ENCODE results near the gene NDUFS3.
"Not testable (repeated sequence)": the region's sequence is repeated elsewhere in the genome, so short reads cannot be mapped to it uniquely, and the experiment has no call there.

Gene NDUFS3

GRCh38 chr11:47536915-47537314, 42.0 kb upstream of the NDUFS3 start:
- Histone ChIP-seq H3K9ac (no peak overlapping the region), H3K36me3 (peaks cover 10 to 57% (median 39%) of the 10 kb centered on the region in 11 experiments; a peak in 20 of 22 replicates), H3K4me3 (no peak overlapping the region), H3K4me1 (peaks cover 77 to 99% (median 87%) of the 10 kb centered on the region in 10 experiments), H3K27me3 (no peaks in the 10 kb centered on the region), H3K27ac (peak overlapping the region in 3 of 11 experiments; percentile 0 to 35 (median 15); a peak in 2 of 22 replicates), H4K20me1 (peaks cover 92 to 100% (median 100%) of the 10 kb centered on the region in 11 experiments), H3K9me3 (replicated peaks in 1 of 11) (0 out of 22 replicates have a peak, but pooled peaks cover 0 to 3% (median 0%) of the 10 kb centered on the region in 11 experiments), H3K4me2 (peak overlapping the region in 7 of 11 experiments; percentile 3 to 76 (median 50); a peak in 11 of 22 replicates)
- no peak for TF ChIP-seq Cebpa-rat (IDR thresholded peaks at IDR 0.05)

DNA sequence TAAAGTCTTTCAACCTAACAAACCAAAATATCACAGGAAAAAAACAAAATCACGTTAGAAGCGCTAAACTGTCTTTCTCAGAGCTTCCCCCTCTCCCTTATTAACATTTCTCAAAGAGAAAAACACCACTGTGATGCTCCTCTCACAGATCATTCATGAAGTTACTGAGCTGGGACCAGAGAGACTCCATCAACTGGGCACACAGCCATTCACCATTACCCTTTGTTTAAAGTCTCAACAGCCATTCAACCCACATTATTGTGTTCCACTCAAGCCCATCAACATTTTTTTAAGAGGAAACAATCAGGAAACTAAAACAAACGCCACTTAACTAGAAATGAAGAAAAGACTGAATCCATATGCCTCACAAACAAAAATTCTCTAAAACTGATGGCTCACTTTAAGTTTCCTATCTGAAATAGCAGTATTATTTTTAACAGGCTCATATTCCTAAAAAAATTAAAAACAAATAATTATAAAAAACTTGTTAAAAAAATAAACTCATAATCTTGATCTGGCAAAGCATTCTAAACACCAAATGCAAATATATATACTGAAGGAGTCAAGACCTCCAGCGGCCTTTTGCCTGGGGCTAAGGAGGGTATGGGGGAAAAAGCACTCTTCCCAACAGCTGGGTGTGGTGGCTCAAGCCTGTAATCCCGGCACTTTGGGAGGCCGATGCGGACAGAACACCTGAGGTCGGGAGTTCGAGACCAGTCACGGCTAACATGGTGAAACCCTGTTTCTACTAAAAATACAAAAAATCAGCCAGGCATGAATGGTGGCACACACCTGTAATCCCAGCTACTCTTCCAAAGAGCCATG, 39.9 kb upstream of the NDUFS3 start:
- Histone ChIP-seq H3K4me1 (peaks cover 67 to 98% (median 72%) of the 10 kb centered on the region in 10 experiments), H4K20me1 (peaks cover 94 to 100% (median 100%) of the 10 kb centered on the region in 11 experiments), H3K27ac (peak overlapping the region in 4 of 11 experiments; percentile 6 to 38 (median 24); a peak in 4 of 22 replicates), H3K4me3 (no peak overlapping the region), H3K4me2 (peak overlapping the region; percentile 14 to 61 (median 35); a peak in 18 of 22 replicates), H3K9ac (peak overlapping the region in 1 of 11 experiments; percentile 42; a peak in 1 of 22 replicates), H3K27me3 (no peaks in the 10 kb centered on the region), H3K9me3 (replicated peaks in 1 of 11) (0 out of 22 replicates have a peak, but pooled peaks cover 0 to 3% (median 0%) of the 10 kb centered on the region in 11 experiments), H3K36me3 (peaks cover 18 to 63% (median 50%) of the 10 kb centered on the region in 11 experiments; a peak in 20 of 22 replicates)
- no peak for TF ChIP-seq Cebpa-rat (IDR thresholded peaks at IDR 0.05)

- Histone ChIP-seq H3K27me3 (no peaks in the 10 kb centered on the region), H3K4me3 (no peak overlapping the region), H3K4me1 (peaks cover 60 to 98% (median 67%) of the 10 kb centered on the region in 10 experiments), H3K9ac (no peak overlapping the region), H3K4me2 (peak overlapping the region; percentile 14 to 61 (median 35); a peak in 20 of 22 replicates), H3K9me3 (replicated peaks in 1 of 11) (0 out of 22 replicates have a peak, but pooled peaks cover 0 to 3% (median 0%) of the 10 kb centered on the region in 11 experiments), H4K20me1 (peaks cover 98 to 100% (median 100%) of the 10 kb centered on the region in 11 experiments), H3K27ac (no peak overlapping the region; a peak in 1 of 22 replicates), H3K36me3 (peaks cover 18 to 69% (median 48%) of the 10 kb centered on the region in 11 experiments; a peak in 20 of 22 replicates)
- no peak for TF ChIP-seq Cebpa-rat (IDR thresholded peaks at IDR 0.05)
Observed at GRCh38 chr11:47539681-47540039, 39.2 kb upstream of the NDUFS3 start.

DNA sequence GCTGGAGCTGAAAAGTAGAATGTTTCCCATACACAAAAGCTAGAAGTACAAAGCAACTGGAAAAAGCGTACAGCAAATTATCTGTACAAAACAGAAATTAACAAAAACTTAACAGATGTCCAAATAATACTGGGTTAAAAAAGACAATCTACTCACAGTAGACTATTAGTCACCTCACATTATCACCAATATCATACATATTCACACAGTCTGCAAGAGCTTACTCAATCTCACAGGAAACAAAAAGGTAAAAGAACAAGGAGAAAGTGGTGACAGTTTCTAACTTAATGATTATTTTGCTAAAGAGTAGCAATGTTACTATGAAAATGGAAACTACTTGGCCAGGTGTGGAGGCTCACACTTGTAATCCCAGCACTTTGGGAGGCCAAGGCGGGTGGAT, 37.8 kb upstream of the NDUFS3 start:
- H3K4me1 ChIP-seq: peaks cover 46 to 92% (median 54%) of the 10 kb centered on the region in 10 experiments
- H3K27ac ChIP-seq: peak overlapping the region in 3 of 11 experiments; percentile 6 to 41 (median 7); a peak in 4 of 22 replicates
- no peak for TF ChIP-seq Cebpa-rat (IDR thresholded peaks at IDR 0.05)
- H3K4me2 ChIP-seq: peak overlapping the region in 10 of 11 experiments; percentile 14 to 61 (median 32); a peak in 16 of 22 replicates
- H3K36me3 ChIP-seq: peaks cover 14 to 72% (median 44%) of the 10 kb centered on the region in 11 experiments; a peak in 21 of 22 replicates
- H3K4me3 ChIP-seq: no peak overlapping the region
- 0 out of 22 replicates have a peak, but pooled peaks cover 0 to 3% (median 0%) of the 10 kb centered on the region in 11 experiments for H3K9me3 ChIP-seq (replicated peaks in 1 of 11)
- no peaks in the 10 kb centered on the region for H3K27me3 ChIP-seq
- peaks cover 97 to 99% (median 99%) of the 10 kb centered on the region in 11 experiments for H4K20me1 ChIP-seq
- peak overlapping the region in 2 of 11 experiments; percentile 2 to 47; a peak in 3 of 22 replicates for H3K9ac ChIP-seq

DNA sequence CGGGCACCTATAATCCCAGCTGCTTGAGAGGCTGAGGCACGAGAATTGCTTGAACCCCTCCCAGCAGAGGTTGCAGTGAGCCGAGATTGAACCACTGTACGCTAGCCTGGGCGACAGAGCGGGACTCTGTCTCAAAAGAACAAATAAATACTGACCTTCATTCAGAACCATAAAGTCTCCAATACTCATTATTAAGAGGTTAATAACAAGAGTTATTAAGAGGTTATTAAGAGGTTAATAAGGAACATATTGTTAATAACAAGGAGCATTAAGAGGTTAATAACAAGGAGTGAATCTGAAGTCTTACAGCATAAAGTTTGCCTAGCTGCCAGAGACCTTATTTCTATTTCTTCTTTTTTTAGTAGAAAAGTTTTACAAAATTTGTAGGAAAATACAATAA, 33.6 kb upstream of the NDUFS3 start:
- no peak overlapping the region for H3K27ac ChIP-seq
- H3K4me2 ChIP-seq: 0 out of 22 replicates have a peak overlapping the region, but pooled peaks of 1 of the 11 experiments have one; percentile 1
- no peak for TF ChIP-seq Cebpa-rat (IDR thresholded peaks at IDR 0.05)
- H3K4me3 ChIP-seq: no peak overlapping the region
- peaks cover 17 to 83% (median 65%) of the 10 kb centered on the region in 11 experiments; a peak in 21 of 22 replicates for H3K36me3 ChIP-seq
- peaks cover 28 to 85% (median 43%) of the 10 kb centered on the region in 10 experiments for H3K4me1 ChIP-seq
- H4K20me1 ChIP-seq: peaks cover 94 to 99% (median 98%) of the 10 kb centered on the region in 11 experiments
- no peaks in the 10 kb centered on the region for H3K27me3 ChIP-seq
- H3K9ac ChIP-seq: no peak overlapping the region
- no peaks in the 10 kb centered on the region; a peak in 1 of 22 replicates for H3K9me3 ChIP-seq (replicated peaks in 1 of 11)

- not testable (repeated sequence) for H3K27me3 ChIP-seq; H3K4me3 ChIP-seq; H3K9me3 ChIP-seq (replicated peaks in 1 of 11); H3K9ac ChIP-seq; H3K4me2 ChIP-seq; H3K27ac ChIP-seq
- H3K4me1 ChIP-seq: peaks cover 28 to 85% (median 43%) of the 10 kb centered on the region in 10 experiments
- peaks cover 19 to 82% (median 69%) of the 10 kb centered on the region in 11 experiments; a peak in 21 of 22 replicates for H3K36me3 ChIP-seq
- H4K20me1 ChIP-seq: peaks cover 94 to 99% (median 98%) of the 10 kb centered on the region in 11 experiments
Observed at GRCh38 chr11:47546274-47546673, 32.6 kb upstream of the NDUFS3 start.

DNA sequence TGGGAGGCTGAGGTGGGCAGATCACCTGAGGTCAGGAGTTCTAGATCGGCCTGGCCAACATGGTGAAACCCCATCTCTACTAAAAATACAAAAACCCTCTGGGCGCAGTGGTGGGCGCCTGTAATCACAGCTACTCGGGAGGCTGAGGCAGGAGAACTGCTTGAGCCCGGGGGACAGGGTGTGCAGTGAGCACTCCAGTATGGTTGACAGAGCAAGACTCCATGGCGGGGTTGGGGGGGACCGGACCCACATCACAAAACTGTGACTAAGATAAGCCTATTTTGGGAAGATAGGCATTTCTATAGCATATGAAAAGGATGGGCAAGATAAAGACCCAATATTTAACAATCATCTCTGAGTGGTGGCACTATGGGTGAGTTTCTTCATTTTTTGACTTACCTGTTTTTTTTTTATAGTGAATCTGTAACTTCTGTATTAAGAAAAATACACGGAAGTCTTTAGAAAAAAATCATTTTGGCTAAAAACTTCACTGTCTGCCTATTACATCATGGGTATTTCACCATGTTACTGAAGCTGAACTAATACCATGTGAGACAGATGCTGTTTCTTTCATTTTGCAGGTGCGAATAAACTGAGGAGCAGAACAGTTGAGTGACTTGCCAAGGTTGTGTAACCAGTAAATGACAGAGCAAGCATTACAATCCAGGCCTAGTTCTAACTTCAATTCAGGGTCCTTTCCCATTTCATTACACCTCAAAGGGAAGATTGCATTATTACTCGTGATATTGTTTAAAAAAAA, 28.4 kb upstream of the NDUFS3 start:
- H3K27me3 ChIP-seq: no peaks in the 10 kb centered on the region
- no peaks in the 10 kb centered on the region; a peak in 1 of 22 replicates for H3K9me3 ChIP-seq (replicated peaks in 1 of 11)
- peak overlapping the region in 3 of 11 experiments; percentile 10 to 96 (median 14); a peak in 5 of 22 replicates for H3K9ac ChIP-seq
- H3K27ac ChIP-seq: peak overlapping the region in 3 of 11 experiments; percentile 94 to 98 (median 95); a peak in 6 of 22 replicates
- peak overlapping the region; percentile 77 to 98 (median 92) for H3K4me2 ChIP-seq
- peaks cover 57 to 69% (median 62%) of the 10 kb centered on the region in 11 experiments for H4K20me1 ChIP-seq
- no peak; a peak in 1 of 22 replicates for TF ChIP-seq Cebpa-rat (IDR thresholded peaks at IDR 0.05)
- H3K4me3 ChIP-seq: peak overlapping the region; percentile 85 to 97 (median 92); a peak in 17 of 20 replicates
- peaks cover 38 to 65% (median 52%) of the 10 kb centered on the region in 10 experiments for H3K4me1 ChIP-seq
- H3K36me3 ChIP-seq: peaks cover 9 to 54% (median 47%) of the 10 kb centered on the region in 11 experiments; a peak in 20 of 22 replicates

DNA sequence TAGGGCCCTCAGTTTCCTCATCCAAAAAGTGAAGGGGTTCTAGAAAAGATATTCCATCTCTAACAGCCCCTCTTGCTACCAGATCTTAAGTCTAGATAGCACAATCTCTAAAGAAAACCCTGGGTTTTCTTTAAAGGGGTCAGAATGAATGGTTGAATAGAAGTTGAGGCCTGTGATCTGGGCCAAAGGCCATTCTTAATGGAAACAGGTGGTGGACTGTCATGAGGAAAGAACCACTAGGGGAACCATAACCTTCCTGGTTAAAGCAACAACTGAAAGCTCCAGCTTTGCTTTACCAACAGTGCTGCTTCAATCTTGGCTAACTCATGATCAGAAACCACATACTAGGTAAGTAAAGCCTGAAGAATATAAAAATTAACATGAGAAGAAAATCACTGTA, 27.8 kb upstream of the NDUFS3 start:
- peak overlapping the region; percentile 85 to 98 (median 93); a peak in 20 of 22 replicates for H3K27ac ChIP-seq
- peak overlapping the region; percentile 85 to 97 (median 92); a peak in 19 of 20 replicates for H3K4me3 ChIP-seq
- peak overlapping the region; percentile 92 to 98 (median 96); a peak in 18 of 22 replicates for H3K9ac ChIP-seq

More for the DNA sequence above, 27.8 kb upstream of the NDUFS3 start:
- H3K9me3 ChIP-seq (replicated peaks in 1 of 11): no peaks in the 10 kb centered on the region; a peak in 1 of 22 replicates
- TF ChIP-seq Cebpa-rat (IDR thresholded peaks at IDR 0.05): no peak
- H4K20me1 ChIP-seq: peaks cover 54 to 64% (median 58%) of the 10 kb centered on the region in 11 experiments
- H3K4me1 ChIP-seq: peaks cover 38 to 65% (median 52%) of the 10 kb centered on the region in 10 experiments
- peaks cover 9 to 52% (median 46%) of the 10 kb centered on the region in 11 experiments; a peak in 20 of 22 replicates for H3K36me3 ChIP-seq
- no peaks in the 10 kb centered on the region for H3K27me3 ChIP-seq
- peak overlapping the region; percentile 77 to 98 (median 92) for H3K4me2 ChIP-seq
